ENCODE results near the gene CENPF.
"Not testable (repeated sequence)": the region's sequence is repeated elsewhere in the genome, so short reads cannot be mapped to it uniquely, and the experiment has no call there.

Gene CENPF

DNA sequence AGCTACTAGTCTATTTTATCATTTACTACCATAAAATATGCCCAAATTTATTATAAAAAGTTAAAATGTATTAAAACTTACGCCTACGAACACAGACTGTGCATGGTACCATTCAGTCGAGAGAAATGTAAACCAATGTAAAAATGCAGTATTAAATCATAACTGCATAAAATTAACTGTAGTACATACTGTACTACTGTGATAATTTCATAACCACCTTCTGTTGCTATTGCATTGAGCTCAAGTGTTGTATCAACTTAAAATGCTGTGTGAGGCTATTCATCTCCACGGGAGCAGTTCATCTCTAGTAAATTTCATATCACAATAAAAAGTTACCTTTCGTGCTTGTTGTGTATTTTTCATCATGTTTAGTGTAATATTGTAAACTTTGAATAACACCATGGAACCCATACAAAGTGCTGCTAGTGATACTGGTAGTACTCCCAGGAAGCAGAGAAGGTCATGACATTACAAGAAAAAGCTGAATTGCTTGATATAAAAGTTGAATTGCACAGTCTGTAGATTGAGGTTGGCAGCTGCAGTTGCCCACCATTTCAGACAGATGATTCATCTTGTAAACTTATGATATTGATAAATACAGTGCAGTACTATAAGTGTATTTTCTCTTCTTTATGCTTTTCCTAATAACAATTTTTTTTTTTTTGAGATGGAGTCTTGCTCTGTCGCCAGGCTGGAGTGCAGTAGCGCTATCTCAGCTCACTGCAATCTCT is 19.0 kb upstream of the CENPF start:
- ATAC-seq, result no peak

DNA sequence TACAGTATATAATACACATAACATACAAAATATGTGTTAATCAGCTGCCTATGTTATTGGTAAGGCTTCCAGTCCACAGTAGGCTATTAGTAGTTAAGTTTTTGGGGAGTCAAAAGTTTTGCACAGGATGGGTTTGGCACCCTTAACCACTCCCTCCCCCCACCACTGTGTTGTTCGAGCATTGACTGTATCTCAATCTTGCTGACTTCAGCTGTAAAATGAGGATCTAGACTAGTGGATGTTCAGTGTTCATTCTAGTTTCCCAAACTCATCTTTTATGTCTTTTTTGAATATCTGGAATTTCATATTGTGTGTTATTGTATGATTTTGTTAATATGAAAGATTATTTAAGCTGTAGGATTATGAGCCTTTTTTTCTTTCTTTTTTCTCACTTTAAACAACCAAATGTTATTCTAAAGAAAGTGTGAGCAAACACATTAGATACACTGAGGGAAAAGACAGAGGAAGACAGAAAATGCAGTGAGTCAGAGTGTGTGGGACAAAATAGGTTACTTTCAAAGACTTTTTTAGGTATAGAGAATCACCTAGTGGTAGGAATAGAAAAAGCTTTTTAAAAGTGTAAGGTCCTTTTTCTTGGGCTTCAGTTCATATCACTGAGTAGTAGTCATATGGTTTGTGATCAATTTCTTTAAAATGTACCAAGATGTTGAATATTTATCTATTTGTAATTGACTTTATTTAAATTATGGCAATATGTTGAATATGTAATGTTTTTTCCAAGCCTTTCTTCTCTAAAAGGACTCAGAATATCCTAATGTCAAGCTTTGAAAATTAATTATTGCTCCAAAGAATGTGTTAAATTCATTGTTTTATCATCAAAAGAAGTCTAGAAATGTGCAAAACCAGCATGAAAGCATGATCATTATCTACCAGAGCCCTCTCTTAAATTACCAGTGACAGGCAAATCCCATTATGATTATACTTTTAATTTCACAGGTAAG is 17.9 kb upstream of the CENPF start:
- peak; percentile 35 to 45 for ATAC-seq

DNA sequence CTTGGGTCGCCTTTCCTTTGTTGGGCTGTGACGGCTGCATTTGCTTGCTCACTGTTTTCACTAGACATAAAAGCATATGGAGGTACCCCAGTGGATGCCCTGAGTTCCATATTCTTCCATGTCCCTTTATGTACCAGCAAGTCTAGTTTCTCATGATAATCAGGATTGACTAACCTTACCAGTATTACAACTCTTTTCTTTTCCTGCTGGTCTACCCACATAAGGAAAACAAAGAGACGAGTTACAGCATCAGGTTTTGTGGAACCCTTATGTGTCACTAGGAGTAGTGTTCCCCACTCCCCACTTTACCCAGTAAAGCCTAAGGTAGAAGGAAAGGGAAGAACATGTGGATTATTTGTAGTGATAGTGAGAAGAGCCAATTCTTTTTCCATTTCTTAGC is 16.4 kb upstream of the CENPF start:
- ATAC-seq, result no peak

DNA sequence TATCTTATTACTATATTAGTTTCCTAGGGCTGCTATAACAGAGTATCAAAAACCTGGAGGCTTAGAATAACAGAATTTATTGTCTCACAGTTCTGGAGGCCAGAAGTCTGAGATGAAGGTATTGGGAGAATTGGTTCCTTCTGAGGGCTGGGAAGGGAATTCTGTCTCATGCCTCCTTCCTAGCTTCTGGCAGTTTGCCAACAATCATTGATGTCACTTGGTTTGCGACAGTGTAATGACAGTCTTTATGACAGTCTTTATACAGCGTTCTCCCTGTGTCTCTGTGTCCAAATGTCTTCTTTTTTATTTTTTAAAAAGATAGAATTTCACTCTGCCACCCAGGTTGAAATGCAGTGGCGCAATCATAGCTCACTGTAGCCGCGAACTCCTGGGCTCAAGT is 15.8 kb upstream of the CENPF start:
- ATAC-seq, result no peak

DNA sequence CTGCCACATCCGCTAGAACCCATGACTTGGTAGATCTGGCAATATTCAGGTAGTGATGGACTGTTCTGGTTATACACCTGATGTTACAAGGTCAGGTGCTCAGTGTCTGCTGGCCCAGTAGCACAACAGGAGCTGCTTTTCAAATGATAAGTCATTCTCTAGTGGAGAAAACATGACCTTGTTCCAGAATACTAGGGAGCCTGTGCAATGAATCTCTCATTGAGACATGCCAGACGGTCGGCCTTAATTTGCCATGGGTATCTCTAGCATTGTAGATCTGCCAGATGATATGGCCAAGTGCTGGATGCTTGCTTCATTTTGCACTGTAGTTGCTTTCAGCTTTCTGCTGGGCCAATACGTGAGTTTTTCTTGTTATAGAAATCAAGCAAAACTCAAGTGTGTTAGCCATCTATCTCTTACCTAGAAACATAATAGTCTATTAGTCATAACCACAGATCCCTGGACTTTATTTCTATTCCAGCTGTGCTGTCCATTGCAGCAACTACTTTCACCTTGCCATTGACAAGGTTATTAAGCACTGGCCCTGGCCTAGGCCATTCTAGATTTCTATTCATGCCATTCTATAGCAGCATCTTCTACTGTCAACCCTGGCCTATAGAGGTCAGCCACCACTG is 13.9 kb upstream of the CENPF start:
- ATAC-seq, result no peak

DNA sequence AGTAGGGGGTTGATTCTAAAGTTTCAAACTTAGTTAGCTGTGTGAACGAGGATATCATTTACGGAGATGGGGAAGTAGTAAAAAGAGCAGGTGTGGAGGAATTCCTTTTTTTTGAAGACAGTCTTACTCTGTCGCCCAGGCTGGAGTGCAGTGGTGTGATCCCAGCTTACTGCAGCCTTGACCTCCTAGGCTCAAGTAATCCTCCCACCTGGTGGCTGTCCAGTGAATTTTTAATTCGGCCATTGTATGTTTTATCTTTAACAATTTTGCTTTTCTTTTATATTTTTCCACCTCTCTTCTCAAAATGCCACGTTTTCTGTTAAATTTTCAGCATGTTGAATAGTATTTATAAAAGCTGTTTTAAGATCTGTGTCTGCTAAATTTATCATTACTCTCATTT is 12.3 kb upstream of the CENPF start:
- no peak for ATAC-seq

DNA sequence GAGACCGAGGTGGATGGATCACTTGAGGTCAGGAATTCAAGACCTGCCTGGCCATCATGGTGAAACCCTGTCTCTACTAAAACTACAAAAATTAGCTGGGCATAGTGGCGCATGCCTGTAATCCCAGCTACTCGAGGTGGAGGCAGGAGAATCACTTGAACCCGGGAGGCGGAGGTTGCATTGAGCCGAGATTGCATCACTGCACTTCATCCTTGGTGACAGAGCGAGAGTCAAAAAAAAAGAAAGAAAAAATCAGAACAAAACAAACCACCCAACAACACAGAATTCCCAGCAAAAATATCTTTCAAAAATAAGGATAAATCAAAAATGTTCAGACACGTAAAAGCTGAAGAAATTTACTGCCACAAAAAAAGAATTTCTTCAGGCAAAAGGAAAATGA is 11.1 kb upstream of the CENPF start:
- not testable (repeated sequence) for ATAC-seq

DNA sequence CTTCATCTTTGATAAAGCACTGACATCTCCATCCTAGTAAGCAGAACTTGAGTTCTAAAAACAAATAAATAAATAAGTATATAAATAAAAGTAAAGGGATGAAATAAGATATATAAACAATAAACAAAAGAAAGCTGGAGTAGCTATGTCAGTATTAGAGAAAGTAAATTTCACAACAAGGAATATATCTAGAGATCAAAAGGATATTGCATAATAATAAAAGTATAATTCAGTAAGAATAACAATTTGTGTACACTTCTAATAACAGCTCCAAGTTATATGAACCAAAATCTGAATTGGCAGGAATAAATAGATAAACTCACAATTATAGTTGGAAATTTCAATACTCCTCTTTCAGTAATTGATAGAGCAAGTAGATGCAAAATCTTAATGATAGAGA is 9.8 kb upstream of the CENPF start:
- ATAC-seq, result no peak

DNA sequence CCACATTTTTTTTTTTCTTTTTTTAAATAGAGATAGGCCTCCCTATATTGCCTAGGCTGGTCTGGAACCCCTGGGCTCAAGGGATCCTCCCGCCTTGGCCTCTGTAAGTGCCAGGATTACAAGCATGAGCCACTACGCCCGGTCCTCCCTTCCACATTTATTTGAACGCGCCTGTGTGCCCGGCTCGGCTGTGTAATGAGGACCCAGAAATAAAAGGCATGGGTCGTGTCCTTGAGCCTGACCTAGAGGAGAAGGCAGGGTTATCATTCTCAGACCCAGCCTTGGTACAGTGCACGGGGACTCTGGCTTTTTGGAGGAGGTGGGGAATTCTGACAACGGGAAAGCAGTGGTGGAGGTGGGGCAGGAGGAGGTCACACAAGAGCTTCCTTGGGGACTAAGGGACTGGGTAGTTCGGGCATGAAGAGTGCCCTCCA is 841 bp downstream of the CENPF start:
- no peak for ATAC-seq

DNA sequence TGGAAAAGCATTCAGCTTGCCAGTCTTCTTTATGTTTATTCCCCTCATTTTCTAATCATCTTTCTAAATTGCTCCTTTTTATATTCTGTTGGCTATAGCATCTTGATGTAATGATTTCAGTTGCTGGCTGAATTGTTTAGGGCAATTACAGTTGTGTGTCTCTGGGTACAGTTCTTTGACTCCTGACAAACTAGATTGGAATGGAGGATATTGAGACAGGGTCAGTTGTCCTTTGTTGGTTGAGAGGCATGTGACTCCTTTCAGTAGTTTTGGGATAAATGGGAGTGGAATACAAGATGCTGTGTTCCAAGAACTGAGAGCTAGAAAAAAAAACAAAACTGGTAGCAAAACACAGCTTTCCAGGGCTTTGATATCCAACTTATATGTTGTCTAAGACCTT is 1.5 kb downstream of the CENPF start:
- ATAC-seq, result no peak

DNA sequence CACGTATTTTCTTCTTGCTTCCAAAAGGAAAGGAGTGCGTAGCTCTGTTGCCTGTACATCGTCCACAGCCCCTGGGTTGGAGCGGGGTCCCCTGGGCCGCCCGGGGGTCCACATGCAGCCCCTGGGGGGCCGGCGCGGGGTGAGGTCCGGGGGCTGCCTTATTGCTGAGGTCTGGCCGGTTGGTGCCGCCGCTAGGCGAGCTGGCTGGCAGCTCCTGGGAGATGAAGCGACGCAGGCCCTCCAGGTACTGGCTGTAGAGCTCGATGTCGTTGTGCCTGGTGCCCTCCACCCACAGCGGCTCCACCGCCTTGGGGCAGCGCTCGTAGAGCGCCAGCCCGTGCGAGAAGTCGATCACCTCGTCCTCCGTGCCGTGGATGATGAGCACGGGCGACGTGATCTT is 2.5 kb downstream of the CENPF start:
- not testable (repeated sequence) for ATAC-seq

DNA sequence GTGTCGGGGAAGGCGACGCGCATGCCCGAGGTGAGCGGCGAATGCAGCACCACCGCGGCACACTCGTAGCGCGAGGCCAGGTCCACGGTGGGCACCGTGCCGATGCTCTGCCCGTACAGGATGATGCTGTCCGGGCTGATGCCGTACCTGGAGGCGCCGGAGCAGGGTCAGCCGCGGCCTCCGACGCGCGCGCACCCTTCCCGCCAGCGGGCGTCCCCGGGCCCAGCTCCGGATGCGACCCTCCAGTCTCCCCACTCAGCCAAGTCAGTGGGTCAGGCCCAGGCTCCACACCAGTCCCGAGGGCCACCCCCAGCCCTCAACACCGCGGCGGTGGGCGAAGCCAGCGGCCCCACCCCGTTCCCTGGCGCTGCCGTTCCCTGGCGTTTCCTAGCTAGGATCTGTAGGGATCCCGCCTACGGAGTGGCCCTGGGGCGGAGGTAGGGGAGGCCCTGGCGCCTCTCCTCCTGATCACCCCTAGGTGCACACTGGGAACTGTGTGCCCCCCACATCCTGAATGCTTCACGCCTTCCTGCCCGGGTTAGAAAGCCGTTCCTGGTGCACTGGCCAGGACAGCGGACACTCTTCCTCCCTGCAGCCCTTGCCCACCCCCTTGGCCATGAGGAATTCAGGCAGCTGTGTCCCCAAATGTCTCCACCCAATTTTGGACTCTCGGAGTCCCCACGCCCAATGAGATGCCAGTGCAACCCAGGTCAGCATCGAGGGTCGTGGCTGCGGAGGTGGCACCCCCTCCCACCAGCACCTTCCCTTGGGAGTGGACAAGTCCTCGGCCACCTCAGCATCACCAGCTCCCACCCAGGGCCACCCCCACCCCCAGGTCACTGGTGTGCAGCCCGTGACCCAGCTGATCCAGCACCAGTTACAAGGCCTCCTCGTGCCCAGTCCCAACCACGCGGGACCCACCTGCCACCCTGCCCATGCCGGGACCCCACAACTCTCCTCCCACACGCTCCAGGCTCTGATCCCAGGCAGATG is 3.2 kb downstream of the CENPF start:
- ATAC-seq, result not testable (repeated sequence)

DNA sequence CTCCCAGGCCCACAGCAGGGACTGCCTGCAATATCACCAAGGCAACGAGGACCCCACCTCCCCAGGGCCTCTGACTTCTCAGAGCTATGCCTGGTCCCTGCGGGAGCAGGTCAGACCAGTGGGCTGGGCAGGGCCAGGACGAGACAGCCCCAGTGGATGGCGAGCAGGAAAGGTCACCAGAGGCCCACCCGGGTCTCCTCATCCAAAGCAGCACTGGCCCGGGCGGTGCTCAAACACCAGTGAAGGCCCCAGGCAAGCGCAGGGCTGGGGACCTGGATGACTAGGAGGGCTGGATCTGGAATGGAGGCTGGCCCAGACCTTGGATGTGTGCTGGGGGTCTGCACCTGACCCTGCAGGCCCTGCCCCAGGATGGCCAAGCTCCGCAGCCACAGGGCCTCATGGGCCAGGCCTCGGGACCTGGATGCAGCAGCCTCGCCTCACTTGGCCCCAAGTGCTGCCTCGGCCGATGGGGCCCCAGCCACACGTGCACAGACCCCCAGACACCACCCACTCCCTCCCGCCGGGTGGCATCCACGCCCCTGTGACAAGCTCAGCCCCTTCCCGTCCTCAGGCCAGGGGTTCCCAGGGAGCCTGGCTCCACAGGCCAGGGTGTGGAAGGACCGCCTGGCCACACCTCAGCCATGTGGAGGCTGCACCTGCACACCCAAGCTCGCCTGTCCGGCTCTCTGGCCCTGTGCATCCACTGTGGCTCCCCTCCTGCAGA is 4.7 kb downstream of the CENPF start:
- ATAC-seq, result not testable (repeated sequence)

DNA sequence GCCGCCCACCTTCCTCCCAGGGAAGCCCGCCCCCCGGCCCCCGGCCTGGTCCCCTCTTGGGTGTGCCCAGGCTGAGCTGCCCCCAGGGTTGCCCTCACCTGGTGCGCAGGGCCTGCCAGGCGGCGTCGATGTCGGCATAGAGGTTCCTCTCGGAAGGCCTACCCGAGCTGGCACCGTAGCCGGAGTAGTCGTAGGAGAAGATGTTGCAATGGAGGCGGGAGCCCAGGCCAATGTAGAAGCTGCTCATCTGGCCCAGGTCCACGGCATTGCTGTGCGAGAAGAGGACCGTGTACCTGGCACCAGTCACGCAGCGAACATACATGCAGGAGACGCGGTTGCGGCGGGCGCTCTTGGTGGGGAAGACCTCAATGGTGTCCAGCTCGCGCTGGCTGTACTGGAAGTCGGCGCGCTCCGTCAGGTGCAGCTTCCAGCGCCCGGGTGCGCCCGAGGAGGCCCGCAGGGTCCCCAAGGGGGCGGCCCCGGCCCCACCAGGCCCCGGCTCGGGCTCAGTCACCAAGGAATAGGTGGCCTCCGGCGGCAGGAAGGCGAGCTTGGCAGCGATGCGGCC is 5.3 kb downstream of the CENPF start:
- ATAC-seq, result not testable (repeated sequence)

DNA sequence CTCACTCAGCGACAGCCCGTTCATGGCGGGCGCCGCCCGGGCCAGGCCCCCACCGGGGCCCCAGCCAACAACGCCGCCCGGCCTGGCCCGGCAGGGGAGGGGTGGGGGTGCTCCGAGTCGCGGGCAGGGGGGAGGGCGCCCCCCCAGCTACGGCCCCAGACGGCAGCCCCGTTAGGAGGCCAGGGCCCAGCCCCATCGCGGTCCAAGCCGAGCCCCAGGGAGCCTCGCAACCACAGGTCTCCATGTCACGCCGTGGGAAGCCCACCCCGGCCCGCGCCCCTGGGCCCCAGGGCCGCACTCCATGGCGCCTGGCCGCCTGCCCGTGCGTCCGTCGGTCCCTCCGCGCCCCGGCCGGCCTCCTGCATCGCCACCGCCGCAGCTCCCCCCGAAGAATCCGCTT is 5.8 kb downstream of the CENPF start:
- ATAC-seq, result not testable (repeated sequence)

DNA sequence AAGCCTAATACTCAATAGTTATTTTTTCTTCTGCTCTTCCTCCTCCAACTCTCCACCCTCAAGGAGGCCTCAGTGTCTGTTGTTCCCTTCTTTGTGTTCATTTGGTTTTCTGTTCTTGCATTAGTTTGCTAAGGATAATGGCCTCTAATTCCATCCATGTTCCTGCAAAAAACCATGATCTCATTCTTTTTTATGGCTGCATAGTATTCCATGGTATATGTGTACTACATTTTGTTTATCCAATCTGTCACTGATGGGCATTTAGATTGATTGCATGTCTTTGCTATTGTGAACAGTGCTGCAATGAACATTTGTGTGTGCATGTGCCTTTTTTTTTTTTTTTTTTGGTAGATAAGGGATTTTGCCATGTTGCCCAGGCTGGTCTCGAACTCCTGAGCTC is 6.7 kb downstream of the CENPF start:
- ATAC-seq, result no peak

DNA sequence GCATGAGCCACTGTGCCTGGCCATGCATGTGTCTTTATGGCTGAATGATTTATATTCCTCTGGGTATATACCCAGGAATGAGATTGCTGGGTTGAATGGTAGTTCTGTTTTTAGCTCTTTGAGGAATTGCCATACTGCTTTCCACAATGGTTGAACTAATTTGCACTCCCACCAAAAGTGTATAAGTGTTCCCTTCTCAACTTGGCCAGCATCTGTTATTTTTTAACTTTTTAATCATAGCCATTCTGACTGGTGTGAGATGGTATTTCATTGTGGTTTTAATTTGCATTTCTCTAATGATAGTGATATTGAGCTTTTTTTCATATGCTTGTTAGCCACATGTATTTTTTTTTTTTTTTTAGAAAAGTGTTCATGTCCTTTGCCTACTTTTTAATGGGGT is 7.1 kb downstream of the CENPF start:
- ATAC-seq, result not testable (repeated sequence)

DNA sequence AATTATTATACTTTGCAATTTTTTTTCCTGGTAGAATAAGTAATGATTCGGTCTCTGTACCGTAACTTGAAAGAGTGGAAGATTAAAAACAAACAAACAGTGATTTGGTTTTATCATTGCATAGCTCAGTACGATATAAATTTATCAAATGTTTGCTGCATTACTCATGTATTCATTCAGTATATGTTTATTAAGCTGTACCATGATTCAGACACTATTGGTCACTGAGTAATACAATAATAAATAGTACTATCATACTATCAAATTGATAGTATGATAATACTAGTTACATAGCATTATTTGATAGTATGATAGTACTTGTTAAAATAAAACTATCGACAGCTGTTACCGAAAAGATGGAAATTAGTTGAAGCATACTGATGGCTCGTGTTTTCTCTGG is 12.1 kb downstream of the CENPF start:
- ATAC-seq, result no peak

DNA sequence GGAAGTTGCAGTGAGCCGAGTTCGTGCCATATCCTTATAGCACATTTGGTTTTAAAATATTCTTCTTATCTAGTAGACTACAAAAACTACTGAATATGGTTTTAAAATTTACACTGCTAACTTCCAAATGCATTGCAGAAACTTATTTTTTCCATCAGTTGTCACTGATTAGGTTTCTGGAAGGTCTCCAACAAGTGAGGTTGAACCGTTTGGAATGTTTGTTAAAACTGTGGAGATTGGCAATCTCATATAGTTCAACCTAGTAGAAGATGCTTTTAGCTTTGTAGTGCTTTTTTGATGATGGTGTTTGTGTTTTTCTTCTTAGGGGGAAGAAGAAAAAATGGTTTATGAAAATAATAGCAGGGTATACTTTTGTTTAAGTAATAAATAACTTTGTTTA is 12.9 kb downstream of the CENPF start:
- ATAC-seq, result no peak

DNA sequence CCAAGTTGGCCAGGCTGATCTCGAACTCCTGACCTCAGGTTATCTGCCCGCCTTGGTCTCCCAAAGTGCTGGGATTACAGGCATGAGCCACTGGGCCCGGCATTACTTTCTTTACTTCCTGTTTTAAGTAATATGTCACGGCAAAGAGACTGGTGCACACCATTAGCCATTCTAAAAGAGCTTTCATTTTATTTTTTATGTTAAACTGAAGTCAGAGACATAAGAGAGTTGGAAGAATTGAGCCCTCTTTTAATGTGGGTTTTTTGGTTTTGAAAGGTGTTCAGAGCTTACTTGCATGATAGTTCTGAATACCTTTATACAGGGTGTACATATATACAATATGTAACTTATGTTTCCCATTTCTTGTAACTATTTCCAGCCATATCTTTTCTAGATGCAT is 14.3 kb downstream of the CENPF start:
- no peak for ATAC-seq

DNA sequence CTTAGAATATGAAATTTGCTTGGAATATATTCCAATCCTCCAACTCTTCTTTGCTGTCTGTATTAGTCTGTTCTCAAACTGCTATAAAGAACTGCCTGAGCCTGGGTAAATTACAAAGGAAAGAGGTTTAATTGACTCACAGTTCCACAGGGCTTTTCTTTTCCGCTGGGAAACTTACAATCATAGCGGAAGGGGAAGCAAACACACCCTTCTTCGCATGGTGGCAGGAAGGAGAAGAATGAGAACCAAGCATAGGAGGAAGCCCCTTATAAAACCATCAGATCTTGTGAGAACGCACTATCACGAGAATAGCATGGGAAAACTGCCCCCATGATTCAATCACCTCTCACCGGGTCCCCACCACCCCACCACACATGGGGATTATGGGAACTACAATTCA is 14.8 kb downstream of the CENPF start:
- no peak for ATAC-seq

Data from activated CD4-positive, CD25-positive, alpha-beta regulatory T cell treated with anti-CD3 and anti-CD28 coated beads, Interleukin-2, amount 50 U/mL, for 24 hours (primary cell).